Kasumi-1 (cell line): ENCODE results near the gene CPNE5.

Experiments used
- DNase-seq, 2 experiments: peaks; one replicate each; lab custom pipeline; 2025; lab: John Stamatoyannopoulos, UW

The CPNE5 gene

GRCh38 chr6:36834576-36835341, 4.5 kb downstream of the CPNE5 start:
- DNase-seq, result no peak

- DNase-seq, result no peak
These were observed 6.0 kb downstream of the CPNE5 start for GRCh38 chr6:36833182-36833789.

GRCh38 chr6:36832313-36832712, 6.9 kb downstream of the CPNE5 start:
- no peak for DNase-seq

GRCh38 chr6:36830577-36830976, 8.7 kb downstream of the CPNE5 start:
- DNase-seq, result no peak

GRCh38 chr6:36829919-36830544, 9.2 kb downstream of the CPNE5 start:
- DNase-seq, result no peak

GRCh38 chr6:36827261-36828079, 11.8 kb downstream of the CPNE5 start:
- DNase-seq, result peak; percentile 96 to 97

- DNase-seq, result no peak
These were observed 12.6 kb downstream of the CPNE5 start for GRCh38 chr6:36826520-36827227.

GRCh38 chr6:36825994-36826393, 13.2 kb downstream of the CPNE5 start:
- no peak for DNase-seq

- no peak for DNase-seq
These were observed 13.8 kb downstream of the CPNE5 start for GRCh38 chr6:36825452-36825851.

GRCh38 chr6:36824253-36824652, 15.0 kb downstream of the CPNE5 start:
- no peak for DNase-seq

GRCh38 chr6:36823421-36824096, 15.7 kb downstream of the CPNE5 start:
- DNase-seq, result no peak

- no peak for DNase-seq
These were observed 16.6 kb downstream of the CPNE5 start for GRCh38 chr6:36822506-36823269.

GRCh38 chr6:36821581-36822335, 17.5 kb downstream of the CPNE5 start:
- DNase-seq, result no peak

GRCh38 chr6:36820700-36821580, 18.3 kb downstream of the CPNE5 start:
- DNase-seq, result peak in 1 of 2 experiments; percentile 9

GRCh38 chr6:36818756-36819155, 20.5 kb downstream of the CPNE5 start:
- no peak for DNase-seq

- no peak for DNase-seq
These were observed 21.4 kb downstream of the CPNE5 start for GRCh38 chr6:36817847-36818246.

- DNase-seq, result no peak
These were observed 21.9 kb downstream of the CPNE5 start for GRCh38 chr6:36817176-36817817.
